GM13977 (cell line): ENCODE data around the gene HMG20A.
A peak's percentile ranks its signal among the peaks of the same experiment; 100 is the strongest.

Source experiments
- DNase-seq: peaks from one replicate; pipeline ENCODE4 v3.0.0; 2012; ENCODE audit warnings: low spot score
- in situ Hi-C: fragments of 300-500 bp; cut with MboI; formaldehyde crosslinking; loops from one replicate; pipeline ENCODE4 v1.12.0; 2022; ENCODE audit warnings: low sequenced_read_pairs, low pct_unique_long_range_greater_than_20kb, mixed read lengths, inconsistent platforms; ENCODE audit not compliant: unreplicated experiment
- TF ChIP-seq, protein P1 (sequence below): IDR thresholded peaks from 2 replicates; pipeline ENCODE4 v1.5.1; 2012; ENCODE audit warnings: mild to moderate bottlenecking, control low read depth; ENCODE audit not compliant: insufficient read depth; ENCODE audit errors: extremely low read depth, missing control alignments

Gene HMG20A

DNA sequence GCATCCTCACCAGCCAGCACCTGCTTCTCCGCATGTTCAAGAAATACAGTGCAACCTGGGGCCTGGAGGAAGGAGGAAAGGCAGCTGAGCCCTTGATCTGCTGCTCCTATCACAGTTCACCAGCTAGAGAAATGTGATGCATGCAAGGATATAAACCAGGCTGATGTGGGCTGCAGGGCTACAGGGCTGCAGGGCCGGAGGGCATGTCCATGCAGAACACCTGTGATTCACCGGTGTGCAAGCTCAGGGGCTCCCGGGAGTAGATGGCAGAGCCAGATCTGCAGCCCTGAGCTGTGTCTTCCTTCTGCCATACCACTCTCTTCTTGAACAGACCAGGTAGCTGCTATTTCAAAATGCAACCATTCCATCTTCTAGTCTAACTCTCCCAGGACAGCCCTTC is 84.9 kb downstream of the HMG20A start:
- in situ Hi-C loops = no loop called here
- DNase-seq = no peak
- TF ChIP-seq, protein P1, sequence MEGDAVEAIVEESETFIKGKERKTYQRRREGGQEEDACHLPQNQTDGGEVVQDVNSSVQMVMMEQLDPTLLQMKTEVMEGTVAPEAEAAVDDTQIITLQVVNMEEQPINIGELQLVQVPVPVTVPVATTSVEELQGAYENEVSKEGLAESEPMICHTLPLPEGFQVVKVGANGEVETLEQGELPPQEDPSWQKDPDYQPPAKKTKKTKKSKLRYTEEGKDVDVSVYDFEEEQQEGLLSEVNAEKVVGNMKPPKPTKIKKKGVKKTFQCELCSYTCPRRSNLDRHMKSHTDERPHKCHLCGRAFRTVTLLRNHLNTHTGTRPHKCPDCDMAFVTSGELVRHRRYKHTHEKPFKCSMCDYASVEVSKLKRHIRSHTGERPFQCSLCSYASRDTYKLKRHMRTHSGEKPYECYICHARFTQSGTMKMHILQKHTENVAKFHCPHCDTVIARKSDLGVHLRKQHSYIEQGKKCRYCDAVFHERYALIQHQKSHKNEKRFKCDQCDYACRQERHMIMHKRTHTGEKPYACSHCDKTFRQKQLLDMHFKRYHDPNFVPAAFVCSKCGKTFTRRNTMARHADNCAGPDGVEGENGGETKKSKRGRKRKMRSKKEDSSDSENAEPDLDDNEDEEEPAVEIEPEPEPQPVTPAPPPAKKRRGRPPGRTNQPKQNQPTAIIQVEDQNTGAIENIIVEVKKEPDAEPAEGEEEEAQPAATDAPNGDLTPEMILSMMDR = no peak

GRCh38 chr15:77506311-77507142 is 85.8 kb downstream of the HMG20A start:
- TF ChIP-seq, protein P1 = no peak
- in situ Hi-C loops = no loop called here
- no peak for DNase-seq

- TF ChIP-seq, protein P1 = no peak
- in situ Hi-C loops = no loop called here
- no peak for DNase-seq
These were observed 86.6 kb downstream of the HMG20A start for GRCh38 chr15:77507143-77507897.

GRCh38 chr15:77507911-77508310 is 87.2 kb downstream of the HMG20A start:
- peak; percentile 43 for DNase-seq
- in situ Hi-C loops = no loop called here
- TF ChIP-seq, protein P1 = no peak

DNA sequence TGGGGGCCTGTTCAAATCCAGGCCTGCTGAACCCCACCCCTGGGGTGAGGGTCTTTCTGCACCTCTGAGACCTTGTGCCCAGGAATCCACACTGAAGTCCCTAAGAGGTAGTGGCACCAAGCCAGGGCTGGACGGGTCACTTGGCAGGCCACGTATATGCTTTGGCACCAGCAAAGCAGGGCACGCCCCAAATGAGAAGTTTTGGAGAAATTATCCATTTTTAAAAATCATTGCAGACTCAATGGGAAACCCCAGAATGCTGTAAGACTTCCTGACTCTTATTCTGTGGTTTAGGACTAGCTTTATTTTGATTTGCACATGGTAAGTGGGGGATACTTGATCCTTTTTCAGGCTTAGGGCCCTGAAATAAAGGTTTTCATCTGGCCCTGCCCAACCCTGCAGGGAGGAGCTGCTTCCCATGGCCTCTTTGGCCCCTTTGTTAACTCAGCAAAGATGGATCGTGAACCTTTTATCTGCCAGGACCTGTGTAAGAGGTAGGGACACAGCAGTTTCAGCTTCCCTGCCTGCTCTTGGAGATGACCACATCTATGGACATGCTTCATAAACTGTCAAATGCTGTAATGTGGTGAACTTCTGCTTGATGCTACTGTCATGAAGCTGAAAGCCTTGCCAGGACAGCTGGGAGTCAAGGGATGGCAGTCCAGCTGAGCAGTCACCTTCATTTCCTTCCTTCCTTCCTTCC is 88.0 kb downstream of the HMG20A start:
- in situ Hi-C loops = no loop called here

More for the DNA sequence above, 88.0 kb downstream of the HMG20A start:
- DNase-seq = no peak
- TF ChIP-seq, protein P1 = no peak
